Stimulated activated naive CD4-positive, alpha-beta T cell (primary cell): Measurements from ENCODE around the gene OR2L5.

Experiments
- DNase-seq, 6 experiments: peaks; one replicate each; lab custom pipeline; 2025; lab: John Stamatoyannopoulos, UW

The OR2L5 gene

GRCh38 chr1:248013229-248013710, at the start of gene OR2L5:
Gene OR2L5, plus strand, starts transcription at chr1:248013660. Its CDS starts 8,288 bp downstream, at chr1:248021948.
- no peak for DNase-seq

- DNase-seq: no peak
Measured at GRCh38 chr1:247964933-247965332, 48.5 kb upstream of the OR2L5 start, which contains the start of gene OR2AK2. Gene OR2AK2, plus strand, starts transcription at chr1:247965233. Its CDS starts 144 bp downstream, at chr1:247965377.

- DNase-seq: no peak
Measured at GRCh38 chr1:247966532-247967204, 46.8 kb upstream of the OR2L5 start.

GRCh38 chr1:247992986-247993385, 20.5 kb upstream of the OR2L5 start:
- no peak for DNase-seq

- no peak for DNase-seq
Measured at GRCh38 chr1:247998811-247999210, 14.6 kb upstream of the OR2L5 start.

- DNase-seq: no peak
Measured at GRCh38 chr1:248000169-248000568, 13.3 kb upstream of the OR2L5 start.

- DNase-seq: no peak
Measured at GRCh38 chr1:248007778-248008177, 5.7 kb upstream of the OR2L5 start.

GRCh38 chr1:248009681-248010080, 3.8 kb upstream of the OR2L5 start:
- DNase-seq: no peak

GRCh38 chr1:248015803-248016202, 2.3 kb downstream of the OR2L5 start:
- no peak for DNase-seq

- DNase-seq: no peak
Measured at GRCh38 chr1:248029770-248030169, 16.3 kb downstream of the OR2L5 start, which contains the start of gene OR2L2. Gene OR2L2, plus strand, starts transcription at chr1:248030070. Its CDS starts 8,198 bp downstream, at chr1:248038268.

GRCh38 chr1:248045209-248045608, 31.7 kb downstream of the OR2L5 start:
- DNase-seq: no peak

- no peak for DNase-seq
Measured at GRCh38 chr1:248046536-248046935, 33.1 kb downstream of the OR2L5 start, which contains the start of gene OR2L3. Gene OR2L3, plus strand, starts transcription at chr1:248046836. Its CDS starts 13,846 bp downstream, at chr1:248060682.

- no peak for DNase-seq
Measured at GRCh38 chr1:248047008-248047407, 33.5 kb downstream of the OR2L5 start.

GRCh38 chr1:248054671-248055070, 41.2 kb downstream of the OR2L5 start:
- no peak for DNase-seq

- no peak for DNase-seq
Measured at GRCh38 chr1:248055261-248055660, 41.8 kb downstream of the OR2L5 start.

- no peak for DNase-seq
Measured at GRCh38 chr1:248065071-248065470, 51.6 kb downstream of the OR2L5 start.

GRCh38 chr1:248065604-248066003, 52.1 kb downstream of the OR2L5 start:
- DNase-seq: no peak
